Heart left ventricle (tissue), 16 donors: ENCODE results near the gene PRKAG2. TPM values are rescaled to one million over a fixed set of nuclear protein-coding genes. Genes with fewer than 3 reads are reported as not detected.
A peak's percentile ranks its signal among the peaks of the same experiment; 100 is the strongest.

Experiments used
- ATAC-seq, 4 donors: fragments of 200-7000 bp; cut with Tn5 transposase; one replicate each; pipeline ENCODE4 v1.9.1; 2020 to 2022; ENCODE audit warnings: moderate library complexity in 4 of 4, mild to moderate bottlenecking in 3 of 4, moderate number of reproducible peaks in 1 of 4
- DNase-seq, 5 donors: peaks; one replicate each; pipeline ENCODE4 v3.0.0-alpha.2; 2020
- H3K27ac ChIP-seq, 12 donors: fragments of 200-600 bp; sonication (generic) in 4 of 12; one replicate each; pipeline versions ENCODE4 v1.5.0 to v1.8.0; 2016 to 2022; ENCODE audit warnings: mild to moderate bottlenecking in 2 of 12
- H3K27me3 ChIP-seq, 9 donors: fragments of 200-600 bp; sonication (generic) in 2 of 9; one replicate each; pipeline versions ENCODE4 v1.5.1 to v1.8.0; 2016 to 2022; ENCODE audit warnings: mild to moderate bottlenecking in 3 of 9
- H3K36me3 ChIP-seq, 9 donors: fragments of 200-600 bp; sonication (generic) in 2 of 9; one replicate each; pipeline versions ENCODE4 v1.5.0 to v1.8.0; 2018 to 2022; ENCODE audit warnings: mild to moderate bottlenecking in 2 of 9
- H3K4me1 ChIP-seq, 12 donors: fragments of 200-600 bp; sonication (generic) in 4 of 12; one replicate each; pipeline versions ENCODE4 v1.5.0 to v1.8.0; 2016 to 2022; ENCODE audit warnings: mild to moderate bottlenecking in 3 of 12
- H3K4me3 ChIP-seq, 12 donors: fragments of 200-600 bp; sonication (generic) in 4 of 12; one replicate each; pipeline versions ENCODE4 v1.5.0 to v1.8.0; 2017 to 2022; ENCODE audit warnings: mild to moderate bottlenecking in 9 of 12, moderate library complexity in 4 of 12
- H3K9me3 ChIP-seq, 12 donors: fragments of 200-600 bp; sonication (generic) in 4 of 12; one replicate each; pipeline versions ENCODE4 v1.5.0 to v1.8.0; 2016 to 2022; ENCODE audit warnings: mild to moderate bottlenecking in 1 of 12
- CTCF ChIP-seq, 12 donors: fragments of 200-600 bp; sonication (generic) in 4 of 12; IDR thresholded peaks; one replicate each; pipeline versions ENCODE4 v1.5.0 to v1.8.0; 2018 to 2022; ENCODE audit warnings: antibody characterized with exemption in 12 of 12, mild to moderate bottlenecking in 5 of 12
- POLR2A ChIP-seq, 2 donors: fragments of 450-650 bp; IDR thresholded peaks; one replicate each; pipeline ENCODE4 v1.6.1; 2017; ENCODE audit warnings: antibody characterized with exemption in 2 of 2, mild to moderate bottlenecking in 2 of 2, moderate library complexity in 2 of 2
- WGBS, 4 donors: extraction: QIAGEN DNeasy Blood & Tissue Kit in 2 of 4; methylation state at CpG; one replicate each; pipeline versions ENCODE4 v1.1.5 to v1.1.7; 2013 to 2018; 5-methylcytosine and 5-hydroxymethylcytosine counted together
- intact Hi-C, 10 donors: fragments of 100-400 bp; cut with DNase I; formaldehyde crosslinking; loops; one replicate each; pipeline versions ENCODE4 v1.11.1 to v1.14.2; 2022
- polyA plus RNA-seq, 2 donors: library from polyadenylated mRNA; stranded (reverse); fragments of 200-250 nt; gene quantifications; one replicate each; pipeline ENCODE4 v1.2.3, GENCODE V29; 2013
- total RNA-seq, 9 donors: library from RNA; depleted of rRNA in 2 of 9; stranded (reverse); fragments of >200 nt in 2 of 9; fragmentation: NEBNext Ultra II Directional in 3 of 9; extraction: Animal tissue kit (Norgen Biotek cat#: 25700) in 3 of 9; gene quantifications; one replicate each; pipeline versions ENCODE4 v1.1.0 to v1.2.4, GENCODE V29; 2016 to 2023
- donor health status: ischemic (EF 13 %, LVEDD 7.1; RV severe dilation, severe dysfunction).
- donor health status: healthy with polysubstance abuse.
- donor health status: DM: no; HTN: yes; CAD: no.
- donor health status: DM: no; HTN: no; CAD: no.
- donor health status: ischemic (EF 25% LVEDD 6.9; RV normal size, moderate dysfunction).
- donor health status: ischemic (EF 25% LVEDD 5.7; RV mildly dilated, moderate dysfunction).
- donor health status: healthy.
- donor health status: DM: yes; HTN: yes; CAD: no.
- donor health status: ischemic (EF 35%, LVEDD 5.7; RV mildly dilated, moderate dysfunction).
- donor health status: nonischemic (EF 11% LVEDD 7.7; RV severe dilation, severe dysfunction).
- donor health status: DM: yes; HTN: yes; CAD: no.
- donor health status: PGD.
- donor health status: ischemic (EF 29% LVEDD 5.4; RV normal size, mild dysfunction).
- donor health status: nonischemic (EF 23%, LVEDD 6.1; RV moderate dilation, normal function).

The PRKAG2 gene
- total and polyA plus RNA-seq, 11 donors, result 50.2 to 179 (median 108) TPM

DNA sequence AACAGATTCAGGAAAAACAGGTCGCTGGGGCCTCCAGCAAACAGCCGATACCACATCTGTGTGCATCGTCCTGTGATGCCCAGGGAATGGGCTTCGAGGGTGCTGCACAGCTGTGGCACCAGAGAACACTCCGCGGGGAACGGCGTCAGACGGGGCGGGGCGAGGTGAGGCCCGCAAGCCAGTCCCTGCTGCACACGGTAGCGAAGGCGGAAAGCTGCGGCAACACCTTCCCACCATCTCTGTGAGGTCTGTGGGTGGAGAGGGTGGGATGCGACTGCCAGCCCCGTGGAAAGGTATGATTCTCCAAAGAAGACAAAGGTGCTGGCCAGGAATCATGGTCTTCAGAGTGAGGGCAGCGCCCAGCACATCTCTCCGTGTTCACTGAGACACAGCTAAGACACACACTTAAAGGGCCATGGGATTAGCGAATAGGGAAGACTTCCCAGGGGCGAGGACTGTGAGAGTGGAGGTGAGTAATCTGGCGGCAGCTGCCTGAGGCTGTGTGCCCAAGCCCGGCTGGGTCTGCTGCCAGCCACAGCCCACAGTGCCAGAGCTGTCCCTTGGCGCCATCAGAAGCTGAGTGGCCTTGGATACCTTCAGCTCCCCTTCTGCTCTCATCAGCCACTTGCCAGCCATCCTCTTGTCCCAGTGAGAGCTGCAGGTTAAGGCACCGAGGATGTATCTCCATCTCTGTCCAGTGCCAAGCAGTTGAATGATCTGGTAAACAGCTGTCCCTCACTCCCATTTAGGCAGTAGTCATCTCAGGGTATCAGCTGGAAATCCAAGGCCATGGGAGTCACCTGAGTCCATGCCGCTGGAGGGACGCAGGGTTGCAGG lies 17.6 kb downstream of the PRKAG2 start:
- Histone ChIP-seq H3K4me1 (peaks cover 0 to 20% (median 3%) of the 10 kb centered on the region in 12 donors), H3K27ac (no peak overlapping the region), H3K36me3 (no peaks in the 10 kb centered on the region), H3K4me3 (no peak overlapping the region), H3K27me3 (no peaks in the 10 kb centered on the region), H3K9me3 (no peaks in the 10 kb centered on the region)
- TF ChIP-seq CTCF (IDR thresholded peaks at IDR 0.05) (no peak), POLR2A (IDR thresholded peaks at IDR 0.05) (no peak)
- peak; percentile 61 to 84 (median 78) for ATAC-seq
- peak in 2 of 5 donors; percentile 65 to 68 for DNase-seq
- 74 to 84% (median 80%) methylated on average over 26 to 28 of the region's 28 CpGs for WGBS, 4 donors
- intact Hi-C loops, result loop anchor here in 1 of 10 donors (10.0 kb wide), 1 partner anchor 75 kb away; no protein-coding TSS in a partner anchor

- no peak for ATAC-seq
- WGBS, 4 donors, result 63 to 71% (median 67%) methylated on average over 5 of the region's 5 CpGs
- TF ChIP-seq CTCF (IDR thresholded peaks at IDR 0.05), result no peak
- TF ChIP-seq POLR2A (IDR thresholded peaks at IDR 0.05), result no peak
- peak in 2 of 5 donors; percentile 15 to 17 for DNase-seq
- Histone ChIP-seq H3K9me3 (no peaks in the 10 kb centered on the region), H3K4me3 (no peak overlapping the region), H3K36me3 (no peaks in the 10 kb centered on the region), H3K27me3 (no peaks in the 10 kb centered on the region), H3K4me1 (peaks cover 0 to 13% (median 4%) of the 10 kb centered on the region in 12 donors), H3K27ac (no peak overlapping the region)
- intact Hi-C loops, result loop anchor here in 1 of 10 donors (10.0 kb wide), 1 partner anchor 74 kb away; no protein-coding TSS in a partner anchor
Observed at GRCh38 chr7:151858456-151858855, 18.5 kb downstream of the PRKAG2 start.

- no peak for TF ChIP-seq POLR2A (IDR thresholded peaks at IDR 0.05)
- no peak for TF ChIP-seq CTCF (IDR thresholded peaks at IDR 0.05)
- Histone ChIP-seq H3K27ac (no peak overlapping the region), H3K4me1 (peaks cover 0 to 13% (median 4%) of the 10 kb centered on the region in 12 donors), H3K4me3 (no peak overlapping the region), H3K27me3 (no peaks in the 10 kb centered on the region), H3K9me3 (no peaks in the 10 kb centered on the region), H3K36me3 (no peaks in the 10 kb centered on the region)
- intact Hi-C loops, result loop anchor here in 1 of 10 donors (10.0 kb wide), 1 partner anchor 73 kb away; no protein-coding TSS in a partner anchor
- ATAC-seq (no peak), DNase-seq (peak in 2 of 5 donors; percentile 11 to 21)
- 71 to 81% (median 75%) methylated on average over 7 of the region's 7 CpGs for WGBS, 4 donors
Observed at GRCh38 chr7:151857866-151858450, 19.0 kb downstream of the PRKAG2 start.

DNA sequence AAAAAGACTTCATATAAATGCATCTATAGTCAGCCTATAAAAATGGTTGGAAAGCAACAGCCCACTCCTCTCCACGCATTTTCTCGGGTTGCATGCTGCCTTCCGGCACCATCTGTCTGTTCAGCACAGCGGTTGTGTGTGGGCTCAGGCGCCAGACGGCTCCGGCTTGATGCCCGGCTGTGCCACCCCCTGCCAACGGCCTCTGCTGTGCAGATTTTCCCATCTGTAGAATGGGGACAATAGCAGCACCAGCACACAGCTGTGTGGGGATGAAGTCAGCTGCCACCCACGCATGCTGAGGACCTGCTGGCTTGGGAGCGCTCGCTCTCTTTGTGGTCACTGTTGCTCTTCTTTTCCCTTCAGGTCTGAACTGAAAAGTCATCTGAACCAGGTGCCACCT lies 19.5 kb downstream of the PRKAG2 start:
- H3K4me3 ChIP-seq, result no peak overlapping the region
- no peak for TF ChIP-seq CTCF (IDR thresholded peaks at IDR 0.05)
- 90 to 97% (median 94%) methylated on average over 12 of the region's 12 CpGs for WGBS, 4 donors
- intact Hi-C loops, result loop anchor here in 1 of 10 donors (10.0 kb wide), 1 partner anchor 73 kb away; no protein-coding TSS in a partner anchor
- no peaks in the 10 kb centered on the region for H3K36me3 ChIP-seq
- H3K4me1 ChIP-seq, result peaks cover 0 to 13% (median 4%) of the 10 kb centered on the region in 12 donors
- H3K27me3 ChIP-seq, result no peaks in the 10 kb centered on the region
- H3K9me3 ChIP-seq, result no peaks in the 10 kb centered on the region
- DNase-seq (peak in 3 of 5 donors; percentile 4 to 42 (median 10)), ATAC-seq (no peak)
- no peak overlapping the region for H3K27ac ChIP-seq
